CD1c-positive myeloid dendritic cell (primary cell): ENCODE data around the gene CCNH.

Source experiments
- DNase-seq: peaks from one replicate; pipeline ENCODE4 v3.0.0-alpha.2; 2016; ENCODE audit errors: extremely low spot score

The CCNH gene

GRCh38 chr5:87361031-87361445 lies 51.7 kb downstream of the CCNH start:
- no peak for DNase-seq

GRCh38 chr5:87360132-87360531 lies 52.6 kb downstream of the CCNH start:
- DNase-seq, result no peak

GRCh38 chr5:87359106-87359505 lies 53.6 kb downstream of the CCNH start:
- DNase-seq, result no peak

- DNase-seq, result no peak
Observed at GRCh38 chr5:87354496-87354895, 58.2 kb downstream of the CCNH start.

- DNase-seq, result no peak
Observed at GRCh38 chr5:87347841-87348240, 64.9 kb downstream of the CCNH start.

- DNase-seq, result no peak
Observed at GRCh38 chr5:87347272-87347671, 65.5 kb downstream of the CCNH start.
